GM03348 (cell line): ENCODE results near the gene CLEC2L.
A peak's percentile ranks its signal among the peaks of the same experiment; 100 is the strongest.

ENCODE experiments used
- DNase-seq: peaks from one replicate; pipeline ENCODE4 v3.0.0; 2012; ENCODE audit warnings: low spot score

CLEC2L gene

DNA sequence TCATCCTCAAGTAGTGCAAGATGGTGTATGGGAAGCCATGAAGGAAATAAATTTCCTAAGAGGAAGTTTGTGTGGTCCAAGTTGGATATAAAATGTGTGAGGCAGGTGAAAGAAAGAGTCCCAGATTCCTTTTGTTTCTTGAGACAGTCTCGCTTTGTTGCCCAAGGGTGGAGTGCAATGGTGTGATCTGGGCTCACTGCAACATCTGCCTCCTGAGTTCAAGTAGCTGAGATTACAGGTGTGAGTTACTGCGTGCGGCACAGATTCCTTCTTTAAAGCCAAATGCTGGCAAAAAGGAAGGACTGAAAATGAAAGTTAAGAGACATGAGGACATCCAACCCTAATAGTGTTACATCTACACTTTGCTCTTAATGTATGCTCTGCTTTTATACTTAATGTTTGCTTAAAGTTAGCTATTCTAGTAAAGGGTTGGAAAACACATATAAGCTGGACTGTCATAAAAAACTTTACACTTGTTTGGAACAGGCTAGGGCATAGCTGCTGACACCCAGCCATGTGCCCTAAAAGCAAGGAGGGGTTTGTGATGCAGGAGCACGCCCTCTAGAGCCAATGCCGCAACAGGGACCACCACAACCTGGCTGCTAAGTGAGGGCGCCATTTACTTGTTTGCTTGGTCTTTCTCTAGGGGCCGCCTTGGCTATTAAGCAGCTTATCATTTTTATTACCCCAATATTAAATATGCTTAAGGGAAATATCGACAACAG lies 34.5 kb downstream of the CLEC2L start:
- DNase-seq, result no peak

DNA sequence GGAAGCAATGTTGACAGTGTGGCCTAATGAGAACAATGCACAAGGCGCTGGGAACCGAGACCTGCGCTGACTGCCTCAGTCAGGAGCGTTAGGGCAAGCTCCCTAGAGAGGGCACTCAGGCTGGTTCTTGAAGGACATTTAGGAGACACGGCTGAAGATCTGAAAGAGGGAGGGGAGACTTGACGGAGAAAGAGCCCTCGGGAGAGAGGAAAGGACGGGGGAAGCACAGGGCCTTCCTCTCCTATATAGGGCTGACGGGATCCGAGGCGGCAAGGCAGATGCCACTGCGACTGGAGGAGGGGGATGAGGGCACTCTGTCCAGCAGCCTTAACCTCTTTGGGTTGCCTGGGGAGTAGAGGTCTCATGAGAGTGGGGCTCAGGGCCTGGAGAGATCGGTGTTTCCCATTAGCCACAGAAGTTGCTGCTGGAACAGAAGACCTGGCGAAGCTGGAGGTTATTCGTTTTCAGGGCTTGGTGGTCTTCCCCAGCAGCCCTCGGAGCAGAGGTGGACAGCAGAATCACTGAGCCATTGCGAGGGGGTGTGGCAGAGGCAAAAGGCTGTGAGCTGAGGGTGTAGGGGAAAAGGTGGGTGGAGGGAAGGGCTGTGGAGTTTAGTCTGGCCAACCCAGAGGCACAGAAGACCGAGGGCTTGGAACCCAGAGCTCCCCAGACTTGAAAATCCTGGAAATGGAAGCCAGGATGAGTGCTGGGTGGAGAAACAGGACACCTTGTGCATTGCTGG lies 36.0 kb downstream of the CLEC2L start:
- no peak for DNase-seq

DNA sequence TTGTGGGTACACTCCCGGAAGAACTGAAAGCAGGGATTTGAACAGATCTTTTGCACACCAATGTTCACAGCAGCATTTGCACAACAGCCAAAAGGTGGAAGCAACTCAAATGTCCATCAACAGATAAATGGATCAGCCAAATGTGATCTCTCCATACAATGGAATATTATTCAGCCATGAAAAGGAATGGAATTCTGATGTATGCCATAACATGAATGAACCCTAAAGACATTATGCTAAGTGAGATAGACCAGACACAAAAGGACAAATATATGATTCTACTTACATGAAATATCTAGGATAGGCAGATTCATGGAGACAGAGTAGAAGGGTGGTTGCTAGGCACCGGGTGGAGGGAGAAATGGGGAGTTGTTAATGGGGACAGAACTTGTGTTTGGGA lies 36.7 kb downstream of the CLEC2L start:
- DNase-seq, result no peak

DNA sequence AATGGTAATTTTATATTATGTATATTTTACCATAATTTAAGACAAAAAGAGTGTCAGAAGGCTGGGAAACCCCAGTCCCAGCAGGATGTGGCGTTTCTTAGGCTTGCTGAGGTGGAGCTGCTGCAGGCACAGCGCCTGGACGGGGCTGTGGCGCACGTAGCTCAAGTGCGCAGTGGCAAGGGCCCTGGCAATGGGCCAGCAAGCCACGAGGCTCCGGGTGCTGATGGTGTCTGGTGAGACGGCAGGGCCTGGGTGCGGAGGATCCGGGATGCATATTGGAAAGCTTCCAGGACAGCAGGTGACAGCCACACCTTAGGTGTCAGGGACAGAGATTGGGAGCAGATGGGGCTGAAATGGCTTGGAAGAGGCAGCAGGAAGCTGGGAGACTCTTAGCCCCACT lies 37.2 kb downstream of the CLEC2L start:
- no peak for DNase-seq

DNA sequence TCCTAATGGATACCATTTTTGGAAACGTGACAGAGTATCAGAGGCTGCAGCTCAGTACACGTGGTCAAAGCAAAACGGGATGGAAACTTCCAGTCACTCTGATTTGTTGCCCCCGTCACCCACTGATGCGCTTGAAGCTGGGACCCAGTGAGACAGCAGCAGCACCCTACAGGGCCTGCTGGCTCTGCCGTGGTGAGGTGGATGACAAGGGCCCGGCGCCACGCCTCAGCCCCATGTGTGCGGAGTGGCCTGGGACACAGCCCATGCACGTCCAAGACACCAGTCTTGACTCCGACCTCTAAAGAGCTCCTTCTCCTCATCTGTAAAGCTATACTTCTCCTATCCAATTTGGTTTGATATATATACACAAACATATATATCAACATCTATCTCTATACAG lies 39.0 kb downstream of the CLEC2L start:
- no peak for DNase-seq

DNA sequence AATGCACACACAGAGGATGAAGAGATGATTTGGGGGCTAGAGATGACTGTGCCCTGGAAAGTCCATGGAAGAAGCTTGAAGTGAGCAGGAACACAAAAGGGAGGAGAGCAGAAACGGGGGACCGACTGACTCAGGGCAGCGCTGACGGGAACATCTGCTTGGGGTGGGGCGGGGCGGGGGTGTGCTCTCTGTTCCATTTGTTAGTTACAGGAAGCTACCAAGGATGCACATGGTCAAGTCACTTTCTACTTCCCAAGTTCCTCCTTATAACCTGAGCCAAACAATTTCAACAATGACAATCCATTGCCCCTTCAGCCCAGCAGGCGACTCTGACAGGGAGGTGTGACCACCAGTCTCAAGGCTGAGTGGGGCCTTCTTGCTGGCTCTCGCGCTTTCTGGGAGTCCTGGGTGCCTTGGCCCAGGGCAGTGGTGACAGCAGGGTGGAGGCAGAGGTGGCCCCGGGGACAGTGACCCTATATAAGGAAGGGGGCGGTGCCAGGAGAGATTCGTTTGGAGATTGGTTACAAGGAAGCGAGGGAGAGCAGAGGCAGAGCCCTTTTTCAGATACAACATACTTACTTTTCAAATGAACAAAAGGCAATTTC lies 39.6 kb downstream of the CLEC2L start:
- no peak for DNase-seq

DNA sequence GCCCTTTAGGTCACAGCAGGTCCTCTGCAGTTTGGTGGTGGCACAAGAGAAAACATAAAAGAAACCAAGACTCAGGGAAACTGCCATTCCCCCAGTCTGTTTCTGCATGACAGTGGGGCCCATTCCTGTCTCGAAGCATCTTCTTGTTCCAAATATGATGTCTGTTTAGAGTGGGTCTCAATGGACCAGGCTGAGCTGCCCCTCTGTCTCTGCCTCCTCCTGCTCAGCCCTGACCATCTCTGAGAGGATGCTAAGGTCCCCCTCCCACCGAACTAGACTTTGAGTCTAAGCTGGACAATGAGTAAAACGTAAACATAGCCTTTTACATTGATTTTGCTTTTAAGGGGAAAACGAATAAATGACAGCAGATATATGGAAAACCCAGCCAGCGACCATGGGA lies 40.4 kb downstream of the CLEC2L start:
- no peak for DNase-seq

DNA sequence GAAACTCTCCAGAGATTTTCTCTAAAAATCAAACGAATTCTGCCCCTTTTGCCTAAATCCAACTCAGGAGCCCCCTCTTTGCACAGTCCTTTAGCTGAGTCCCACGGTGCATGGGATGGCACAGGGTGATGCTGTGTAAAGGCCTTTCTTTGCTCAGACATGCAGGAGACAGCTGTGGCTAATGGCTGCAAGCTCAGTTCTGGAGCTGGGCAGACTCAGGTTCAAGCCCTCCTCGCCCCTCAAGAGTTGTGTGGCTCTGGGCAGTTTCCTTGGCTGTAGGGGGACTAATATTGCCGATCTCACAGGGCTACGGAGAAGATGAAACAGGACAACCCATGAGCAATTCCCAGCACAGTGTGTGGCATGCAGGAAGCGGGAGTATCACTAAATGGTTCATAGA lies 42.6 kb downstream of the CLEC2L start:
- no peak for DNase-seq

DNA sequence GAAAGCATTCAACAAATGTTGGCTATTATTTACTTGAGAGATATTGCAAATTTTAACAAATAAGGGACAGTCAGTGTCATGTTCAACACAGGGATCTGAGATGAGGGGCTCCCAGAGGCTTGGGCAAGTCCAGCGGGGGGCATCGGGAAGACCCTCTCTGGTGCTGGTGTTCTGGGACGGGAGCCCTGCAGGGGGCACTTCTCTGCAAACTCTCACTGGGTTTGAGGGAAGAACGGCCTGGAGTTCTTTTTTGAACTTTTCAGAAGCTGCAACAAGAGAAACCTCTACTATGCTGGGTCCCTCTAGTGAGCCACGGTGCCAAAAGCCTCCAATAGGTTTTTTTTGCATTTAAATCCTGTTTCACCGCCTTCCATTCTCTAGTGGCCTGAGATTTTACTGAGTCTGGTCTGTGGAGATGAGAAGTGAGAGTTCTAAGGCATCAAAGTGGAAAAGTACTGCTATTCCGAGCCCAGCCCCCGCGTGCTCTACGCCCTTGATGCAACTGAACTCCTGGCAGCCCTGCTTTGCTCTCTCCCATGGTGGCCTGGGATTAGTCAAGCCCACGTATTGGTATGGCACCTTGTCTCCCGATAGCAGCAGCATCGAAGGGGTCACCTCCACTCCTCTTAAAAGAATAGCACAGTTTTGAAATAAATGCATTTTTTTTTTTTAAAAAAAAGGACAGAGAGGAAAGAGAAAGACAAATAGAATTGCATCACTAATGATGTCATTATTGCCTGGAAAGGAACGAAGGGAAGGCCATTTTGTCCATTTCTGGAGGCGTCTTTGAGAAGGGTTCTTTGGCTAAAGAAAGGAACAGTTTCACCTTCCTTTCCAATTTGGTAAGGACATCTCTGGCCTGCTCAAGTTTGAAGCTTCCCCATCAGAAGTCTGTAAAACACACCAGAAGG lies 43.5 kb downstream of the CLEC2L start:
- DNase-seq, result no peak

DNA sequence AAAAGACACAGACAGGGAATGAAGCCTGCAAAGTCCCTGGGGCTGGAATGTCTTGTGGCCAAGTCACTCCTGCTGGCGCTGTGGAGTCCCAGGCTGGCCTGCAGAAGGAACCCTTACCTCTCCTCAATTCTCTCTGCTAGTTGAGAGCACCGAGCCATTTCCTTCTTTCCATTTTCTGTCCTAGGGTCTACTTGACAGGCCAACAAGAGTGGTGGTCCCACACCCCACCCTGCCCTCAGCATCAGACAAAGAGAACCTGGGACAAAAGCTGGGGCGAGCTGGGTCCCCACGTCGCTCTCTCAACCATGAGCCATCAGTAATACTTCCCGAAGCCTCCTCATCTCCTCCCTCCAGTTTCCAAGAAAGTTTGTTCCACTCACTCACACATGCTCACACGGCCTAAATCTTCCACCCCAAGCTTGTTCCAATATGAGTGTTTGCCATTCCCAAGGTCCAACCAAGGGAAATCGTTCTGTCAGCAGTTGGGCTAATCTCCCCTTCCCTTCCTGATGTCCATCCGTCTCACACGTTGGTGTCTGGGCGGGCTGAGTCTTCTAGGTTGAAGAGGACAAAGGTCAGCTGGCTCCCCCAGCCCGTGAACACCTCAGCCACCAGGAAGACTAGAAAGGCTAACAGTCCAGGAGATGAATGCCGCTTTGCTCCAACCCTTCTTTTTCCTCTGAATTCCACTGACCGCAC lies 44.3 kb downstream of the CLEC2L start:
- DNase-seq, result no peak

DNA sequence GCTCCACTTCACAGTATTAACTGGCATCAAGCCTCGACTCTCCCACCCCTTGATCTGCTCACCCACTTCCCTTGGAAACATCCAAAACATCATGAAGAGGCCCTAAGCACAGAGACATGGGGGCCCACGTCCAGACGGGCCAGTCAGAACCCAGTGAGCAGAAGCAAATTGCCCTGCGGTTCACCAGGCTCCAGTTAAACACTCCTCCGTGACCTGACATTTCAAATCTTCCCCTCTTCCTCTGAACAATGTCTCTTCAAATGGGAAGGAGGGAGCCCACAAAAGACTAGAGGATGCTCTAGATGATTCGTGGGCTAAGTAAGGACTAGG lies 44.8 kb downstream of the CLEC2L start:
- DNase-seq, result no peak

DNA sequence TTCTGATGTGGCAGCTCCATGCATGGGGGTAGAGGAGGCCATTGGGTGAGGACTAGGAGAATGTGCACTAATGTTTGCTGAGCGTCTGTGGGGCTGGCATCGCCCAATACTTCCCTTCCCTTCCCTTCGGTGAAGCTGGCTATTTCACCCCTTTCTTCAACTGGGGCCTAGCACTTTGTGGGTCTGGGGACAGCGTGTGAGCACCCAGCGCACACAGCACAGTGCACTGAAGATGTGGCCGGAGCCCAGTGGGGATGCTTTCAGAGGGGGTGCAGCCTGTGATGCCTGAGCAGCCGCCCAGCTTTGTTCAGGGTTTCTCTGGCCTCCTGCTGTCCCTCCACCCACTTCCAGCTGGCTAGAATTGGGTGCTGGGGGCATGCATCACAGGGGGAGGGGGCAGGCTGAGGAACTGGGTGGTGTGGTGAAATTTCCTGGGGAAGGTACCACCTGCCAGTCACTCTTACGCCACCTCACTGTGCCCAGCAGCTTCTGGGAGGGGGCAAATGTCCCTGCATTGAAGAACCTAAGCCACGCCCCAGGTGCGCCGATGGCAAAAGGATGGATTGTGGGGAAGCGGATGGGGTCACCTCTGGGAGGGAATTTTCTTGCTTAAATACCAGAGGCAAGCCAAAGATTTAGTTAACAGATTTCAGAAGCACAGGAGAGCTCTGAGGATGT lies 45.5 kb downstream of the CLEC2L start:
- no peak for DNase-seq

DNA sequence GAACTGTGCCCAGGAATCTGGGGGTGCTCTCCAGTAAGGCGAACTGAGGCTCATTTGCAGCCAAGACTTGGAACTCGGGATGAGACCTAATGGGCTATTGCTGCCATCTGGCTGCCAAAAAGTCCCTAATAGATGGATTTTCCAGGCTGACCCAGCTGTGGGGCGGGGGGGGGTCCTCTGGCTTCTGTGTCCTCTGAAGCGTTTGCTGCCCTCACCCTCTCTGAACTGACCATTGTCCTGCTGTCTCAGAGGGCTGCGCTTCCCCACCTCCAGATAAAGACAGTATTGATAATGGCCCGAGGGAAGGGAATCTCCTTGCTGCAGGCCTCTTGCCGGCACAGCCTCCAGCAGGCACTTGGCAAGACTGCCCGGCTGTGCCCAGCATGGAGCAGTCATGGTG lies 46.6 kb downstream of the CLEC2L start:
- DNase-seq, result peak; percentile 29

DNA sequence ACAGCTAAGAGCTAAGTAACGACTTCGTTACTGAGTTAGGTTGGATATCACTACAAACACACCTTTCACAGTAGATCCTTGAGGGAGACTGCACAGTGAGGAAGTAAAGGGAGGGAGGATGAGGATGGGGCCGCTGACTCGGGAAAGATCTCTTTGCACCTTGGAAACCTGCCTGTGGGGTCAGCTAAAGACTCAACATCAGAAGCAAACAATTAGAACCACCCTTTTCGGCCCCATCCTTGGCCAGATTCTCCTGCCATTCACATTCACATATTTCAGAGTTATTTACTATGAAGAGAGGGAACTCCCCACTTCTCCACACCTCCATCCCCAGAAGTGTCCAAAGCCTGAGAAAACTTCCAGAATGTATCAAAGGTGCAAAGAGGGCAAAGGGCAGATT lies 47.1 kb downstream of the CLEC2L start:
- DNase-seq, result no peak

DNA sequence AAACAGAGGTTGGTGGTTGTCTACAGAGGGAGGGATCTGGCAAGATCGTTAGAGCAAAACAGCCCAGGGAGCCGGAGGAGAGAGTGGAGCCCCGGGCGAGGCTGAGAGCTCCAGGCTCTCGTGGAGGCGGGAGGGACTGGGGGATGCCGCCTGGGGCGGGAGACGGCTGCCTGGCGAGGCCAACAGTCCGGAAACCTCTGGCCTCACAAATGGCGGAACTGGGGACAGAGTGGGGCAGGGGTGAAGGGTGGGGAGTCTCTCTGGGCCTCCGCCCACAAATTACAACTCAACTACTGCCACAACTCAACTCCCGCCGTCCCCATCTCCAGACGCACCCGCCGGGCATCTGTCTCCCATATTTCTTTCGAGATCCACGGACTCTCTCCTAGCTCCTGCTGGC lies 47.7 kb downstream of the CLEC2L start:
- no peak for DNase-seq

DNA sequence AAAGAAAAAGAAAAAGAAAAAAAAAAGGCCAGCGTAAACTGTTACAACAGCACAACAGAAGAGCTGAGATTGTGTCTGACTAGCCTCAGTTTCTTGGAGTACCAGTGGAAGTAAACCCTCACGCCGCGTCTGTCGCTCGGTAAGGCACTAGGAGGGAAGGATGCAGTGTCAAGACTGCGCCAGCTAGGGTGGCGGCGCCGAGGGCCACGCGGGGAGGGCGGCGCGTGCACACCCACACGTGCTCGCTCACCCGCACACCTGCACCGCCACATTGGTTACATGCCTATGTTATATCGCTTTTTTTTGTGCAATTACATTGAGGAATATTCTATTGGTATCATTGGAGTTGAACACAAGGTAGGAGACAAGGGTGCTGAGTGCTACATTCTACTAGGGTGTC lies 48.2 kb downstream of the CLEC2L start:
- no peak for DNase-seq

DNA sequence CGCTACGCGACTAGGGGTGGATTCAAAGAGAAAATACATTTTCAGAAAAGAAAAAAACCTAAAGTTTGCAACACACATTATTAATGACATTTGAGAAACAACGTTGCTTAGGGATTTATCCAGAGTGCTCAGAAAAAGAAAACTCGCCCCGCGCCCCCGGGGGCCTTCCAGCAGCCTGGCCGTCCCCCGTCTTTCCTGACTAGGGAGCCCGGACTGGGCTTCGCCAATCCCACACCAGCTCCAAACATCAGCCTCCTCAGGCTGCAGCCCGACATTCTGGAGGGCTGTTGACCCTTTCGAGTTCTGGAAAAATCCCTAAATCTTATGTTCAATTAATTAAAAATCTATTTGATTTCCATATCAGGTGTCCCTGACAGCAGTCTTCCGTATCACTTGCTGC lies 48.6 kb downstream of the CLEC2L start:
- DNase-seq, result no peak

DNA sequence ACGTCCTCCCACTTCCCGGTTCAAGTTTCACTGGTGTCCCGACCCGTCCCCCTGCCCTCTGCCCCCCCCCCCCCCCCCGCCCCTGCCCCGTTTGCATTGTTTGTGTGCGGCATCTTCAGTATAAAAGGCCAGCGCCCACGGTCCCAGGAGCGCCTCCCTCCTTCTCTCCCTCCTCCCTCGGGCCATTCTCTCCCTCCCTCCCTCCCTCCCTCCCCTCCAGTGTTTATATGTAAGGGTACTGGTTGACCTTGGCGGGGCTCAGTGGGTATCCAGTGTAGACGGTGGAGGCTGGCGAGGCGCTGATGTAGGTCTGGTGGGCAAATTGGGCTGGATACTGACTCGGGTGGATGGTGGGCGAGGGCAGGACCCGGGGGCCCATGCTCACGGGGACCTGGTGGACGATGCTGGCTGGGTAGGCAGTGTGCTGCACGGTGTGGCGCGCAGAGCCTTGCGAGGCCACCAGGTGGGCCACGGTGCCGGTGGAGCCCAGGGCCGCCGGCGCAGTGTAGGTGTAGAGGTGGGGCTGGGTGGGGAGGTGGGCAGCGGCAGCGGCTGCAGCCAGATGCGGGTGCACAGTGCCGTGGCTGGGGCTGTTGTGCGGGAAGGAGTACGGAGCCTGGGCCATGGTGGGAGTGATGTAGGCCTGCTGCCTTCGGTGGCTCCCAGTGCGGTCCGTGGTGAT lies 49.4 kb downstream of the CLEC2L start:
- no peak for DNase-seq

DNA sequence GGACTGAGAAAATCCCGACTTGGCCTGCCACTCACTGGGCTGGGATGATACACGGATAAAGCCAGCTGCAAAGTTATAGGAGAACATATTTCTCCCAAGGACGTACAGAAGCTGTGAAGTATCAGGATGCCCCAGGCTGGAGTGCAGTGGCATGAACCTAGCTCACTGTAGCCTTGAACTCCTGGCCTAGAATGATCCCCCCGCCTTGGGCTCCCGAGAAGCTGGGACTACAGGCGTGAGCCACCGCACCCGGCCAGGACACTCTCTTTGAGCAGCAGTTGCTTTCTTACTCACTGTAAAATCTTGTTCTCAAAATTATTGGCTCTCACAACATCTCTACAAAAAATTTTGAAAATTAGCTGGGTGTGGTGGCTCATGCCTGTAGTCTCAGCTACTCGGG lies 50.4 kb downstream of the CLEC2L start:
- DNase-seq, result no peak

DNA sequence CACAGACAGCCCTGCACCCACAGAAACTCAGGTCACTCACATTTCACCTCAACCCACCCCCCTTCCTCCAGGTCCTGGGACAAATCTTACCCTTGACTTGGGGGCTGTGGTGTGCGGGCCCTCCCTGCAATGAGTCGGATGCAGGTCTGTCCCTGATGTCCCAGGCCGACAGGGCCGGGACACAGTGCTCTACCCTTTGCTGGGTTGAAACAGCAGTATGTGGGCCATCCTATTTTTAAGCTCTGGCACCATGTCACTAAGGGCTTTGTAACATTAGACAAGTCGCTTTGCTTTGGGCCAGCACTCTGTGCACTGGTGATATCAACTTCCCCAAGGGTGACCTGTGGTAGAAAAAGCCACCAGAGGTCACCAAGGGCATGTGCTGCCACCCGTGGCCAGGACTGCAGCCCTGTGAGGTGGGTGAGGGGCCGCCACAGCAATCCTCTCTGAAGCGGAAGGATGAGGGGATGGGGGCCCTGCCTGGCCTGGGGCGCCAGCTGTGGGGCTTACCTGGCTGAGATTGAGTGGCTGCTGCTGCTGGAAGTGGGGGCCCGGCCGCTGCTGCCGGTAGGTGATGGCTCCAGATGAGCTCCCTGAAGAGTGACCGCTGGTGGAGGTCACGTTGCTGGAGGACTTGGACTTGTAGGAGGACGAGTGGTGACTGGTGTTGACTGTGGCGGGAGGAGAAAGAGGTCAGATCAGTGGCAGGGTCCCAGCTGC lies 51.3 kb downstream of the CLEC2L start:
- no peak for DNase-seq
